HepG2 (cell line): Measurements from ENCODE around the gene DNAJA1. TPM values are rescaled to one million over a fixed set of nuclear protein-coding genes. Genes with fewer than 3 reads are reported as not detected.

Experiments used
- HDAC2 ChIP-seq: sonication (generic); formaldehyde crosslinking; IDR thresholded peaks from 2 replicates; pipeline ENCODE4 v1.4.0; 2020; ENCODE audit warnings: missing genetic modification reagents
- MAFK ChIP-seq, 2 experiments: IDR thresholded peaks in 1 of 2; conservative IDR thresholded peaks in 1 of 2; 2 replicates each; pipeline ENCODE4 v1.6.1; 2011; ENCODE audit warnings: improper control_type of control experiment in 2 of 2, low read length in 2 of 2
- RAD21 ChIP-seq: fragments of 450-650 bp; formaldehyde crosslinking; IDR thresholded peaks from 2 replicates; pipeline ENCODE4 v1.5.0; 2020; ENCODE audit warnings: mild to moderate bottlenecking
- SAP130 ChIP-seq: IDR thresholded peaks from 2 replicates; pipeline ENCODE4 v1.6.1; 2016; ENCODE audit warnings: low read depth
- polyA plus RNA-seq, 8 experiments: library from polyadenylated mRNA; depleted of rRNA in 3 of 8; stranded (reverse) in 7 of 8; unstranded in 1 of 8; fragments of >200 nt; fragmentation: Illumina TruSeq in 4 of 8; extraction: Trizol in 4 of 8; gene quantifications; 2 replicates each; pipeline versions ENCODE4 v1.2.1 to v1.2.3, GENCODE V29; 2011 to 2016; ENCODE audit warnings: low read depth in 4 of 8, missing spikeins in 1 of 8, mixed read lengths in 1 of 8; ENCODE audit not compliant: insufficient read depth in 1 of 8
- total RNA-seq, 5 experiments: library from RNA; depleted of rRNA; stranded (reverse); fragments of >200 nt; fragmentation: Illumina TruSeq; extraction: Trizol; gene quantifications; 2 replicates each; pipeline ENCODE4 v1.2.3, GENCODE V29; 2016; ENCODE audit warnings: low read depth in 1 of 5
- TF ChIP-seq, protein P1 (sequence below): sonication (generic); formaldehyde crosslinking; IDR thresholded peaks from 2 replicates; pipeline ENCODE4 v1.5.1; 2020; ENCODE audit warnings: mild to moderate bottlenecking, moderate library complexity, missing genetic modification reagents
- TF ChIP-seq, protein P2 (sequence below): sonication (generic); formaldehyde crosslinking; IDR thresholded peaks from 2 replicates; pipeline ENCODE4 v1.5.0; 2020; ENCODE audit warnings: mild to moderate bottlenecking, missing genetic modification reagents, moderate library complexity
- TF ChIP-seq, protein P3 (sequence below), 2 experiments: sonication (generic) in 1 of 2; formaldehyde crosslinking in 1 of 2; IDR thresholded peaks; 2 replicates each; pipeline versions ENCODE4 v1.6.1 to v1.9.0; 2014 to 2022; ENCODE audit warnings: antibody characterized with exemption in 1 of 2, borderline replicate concordance in 1 of 2, inconsistent platforms in 1 of 2, low read depth in 1 of 2, missing genetic modification reagents in 1 of 2

DNAJA1 gene
- total and polyA plus RNA-seq, 2 of the 13 experiments (the other 11 are each of a cell fraction or from before 2014, with no cell fraction given): 95.9 to 306 TPM

- TF ChIP-seq, protein P1, sequence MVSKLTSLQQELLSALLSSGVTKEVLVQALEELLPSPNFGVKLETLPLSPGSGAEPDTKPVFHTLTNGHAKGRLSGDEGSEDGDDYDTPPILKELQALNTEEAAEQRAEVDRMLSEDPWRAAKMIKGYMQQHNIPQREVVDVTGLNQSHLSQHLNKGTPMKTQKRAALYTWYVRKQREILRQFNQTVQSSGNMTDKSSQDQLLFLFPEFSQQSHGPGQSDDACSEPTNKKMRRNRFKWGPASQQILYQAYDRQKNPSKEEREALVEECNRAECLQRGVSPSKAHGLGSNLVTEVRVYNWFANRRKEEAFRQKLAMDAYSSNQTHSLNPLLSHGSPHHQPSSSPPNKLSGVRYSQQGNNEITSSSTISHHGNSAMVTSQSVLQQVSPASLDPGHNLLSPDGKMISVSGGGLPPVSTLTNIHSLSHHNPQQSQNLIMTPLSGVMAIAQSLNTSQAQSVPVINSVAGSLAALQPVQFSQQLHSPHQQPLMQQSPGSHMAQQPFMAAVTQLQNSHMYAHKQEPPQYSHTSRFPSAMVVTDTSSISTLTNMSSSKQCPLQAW: 0 out of 2 replicates have a peak, but pooled peaks have one; percentile 34
- TF ChIP-seq, protein P2, sequence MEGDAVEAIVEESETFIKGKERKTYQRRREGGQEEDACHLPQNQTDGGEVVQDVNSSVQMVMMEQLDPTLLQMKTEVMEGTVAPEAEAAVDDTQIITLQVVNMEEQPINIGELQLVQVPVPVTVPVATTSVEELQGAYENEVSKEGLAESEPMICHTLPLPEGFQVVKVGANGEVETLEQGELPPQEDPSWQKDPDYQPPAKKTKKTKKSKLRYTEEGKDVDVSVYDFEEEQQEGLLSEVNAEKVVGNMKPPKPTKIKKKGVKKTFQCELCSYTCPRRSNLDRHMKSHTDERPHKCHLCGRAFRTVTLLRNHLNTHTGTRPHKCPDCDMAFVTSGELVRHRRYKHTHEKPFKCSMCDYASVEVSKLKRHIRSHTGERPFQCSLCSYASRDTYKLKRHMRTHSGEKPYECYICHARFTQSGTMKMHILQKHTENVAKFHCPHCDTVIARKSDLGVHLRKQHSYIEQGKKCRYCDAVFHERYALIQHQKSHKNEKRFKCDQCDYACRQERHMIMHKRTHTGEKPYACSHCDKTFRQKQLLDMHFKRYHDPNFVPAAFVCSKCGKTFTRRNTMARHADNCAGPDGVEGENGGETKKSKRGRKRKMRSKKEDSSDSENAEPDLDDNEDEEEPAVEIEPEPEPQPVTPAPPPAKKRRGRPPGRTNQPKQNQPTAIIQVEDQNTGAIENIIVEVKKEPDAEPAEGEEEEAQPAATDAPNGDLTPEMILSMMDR (CRISPR knock-in tag): peak; percentile 88
- TF ChIP-seq HDAC2 (CRISPR knock-in tag) (0 out of 2 replicates have a peak, but pooled peaks have one; percentile 14), MAFK (conservative IDR thresholded peaks at IDR 0.05 in 1 of 2, IDR thresholded peaks at IDR 0.05 in 1 of 2; ENCODE audit: low read length in 2 of 2) (peak; percentile 40 to 55; a peak in 2 of 4 replicates), SAP130 (CRISPR knock-in tag) (peak; percentile 48), RAD21 (CRISPR knock-in tag) (peak; percentile 82)
- TF ChIP-seq, protein P3, sequence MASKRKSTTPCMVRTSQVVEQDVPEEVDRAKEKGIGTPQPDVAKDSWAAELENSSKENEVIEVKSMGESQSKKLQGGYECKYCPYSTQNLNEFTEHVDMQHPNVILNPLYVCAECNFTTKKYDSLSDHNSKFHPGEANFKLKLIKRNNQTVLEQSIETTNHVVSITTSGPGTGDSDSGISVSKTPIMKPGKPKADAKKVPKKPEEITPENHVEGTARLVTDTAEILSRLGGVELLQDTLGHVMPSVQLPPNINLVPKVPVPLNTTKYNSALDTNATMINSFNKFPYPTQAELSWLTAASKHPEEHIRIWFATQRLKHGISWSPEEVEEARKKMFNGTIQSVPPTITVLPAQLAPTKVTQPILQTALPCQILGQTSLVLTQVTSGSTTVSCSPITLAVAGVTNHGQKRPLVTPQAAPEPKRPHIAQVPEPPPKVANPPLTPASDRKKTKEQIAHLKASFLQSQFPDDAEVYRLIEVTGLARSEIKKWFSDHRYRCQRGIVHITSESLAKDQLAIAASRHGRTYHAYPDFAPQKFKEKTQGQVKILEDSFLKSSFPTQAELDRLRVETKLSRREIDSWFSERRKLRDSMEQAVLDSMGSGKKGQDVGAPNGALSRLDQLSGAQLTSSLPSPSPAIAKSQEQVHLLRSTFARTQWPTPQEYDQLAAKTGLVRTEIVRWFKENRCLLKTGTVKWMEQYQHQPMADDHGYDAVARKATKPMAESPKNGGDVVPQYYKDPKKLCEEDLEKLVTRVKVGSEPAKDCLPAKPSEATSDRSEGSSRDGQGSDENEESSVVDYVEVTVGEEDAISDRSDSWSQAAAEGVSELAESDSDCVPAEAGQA (IDR thresholded peaks at IDR 0.05; ENCODE audit: low read depth): no peak
- TF ChIP-seq, protein P3 (CRISPR knock-in tag; IDR thresholded peaks at IDR 0.05; ENCODE audit: borderline replicate concordance): no peak
Measured at GRCh38 chr9:33081128-33081851, 56.2 kb downstream of the DNAJA1 start (continued).
